Astrocyte (in vitro differentiated cells and primary cell): ENCODE data around the gene TBC1D14. TPM values are rescaled to one million over a fixed set of nuclear protein-coding genes. Genes with fewer than 3 reads are reported as not detected.

Experiments
- DNase-seq: peaks from one replicate; pipeline ENCODE4 v3.0.0-alpha.2; 2010; ENCODE audit warnings: low read depth
- FAIRE-seq: peaks from 2 replicates; lab custom pipeline; 2011; peaks lifted over from hg19 to GRCh38; lab: Jason Lieb, UNC
- H2AFZ ChIP-seq: 2 replicates; pipeline ENCODE4 v1.6.0; 2012; ENCODE audit warnings: low read depth, low read length, inconsistent platforms
- H3K27ac ChIP-seq: 2 replicates; pipeline ENCODE4 v1.5.1; 2011; ENCODE audit warnings: low read depth, low read length, inconsistent platforms
- H3K27me3 ChIP-seq: 2 replicates; pipeline ENCODE4 v1.6.0; 2011; ENCODE audit warnings: low read length, inconsistent platforms; ENCODE audit not compliant: insufficient read depth
- H3K36me3 ChIP-seq: 2 replicates; pipeline ENCODE4 v1.5.1; 2011; ENCODE audit warnings: low read length, inconsistent platforms; ENCODE audit not compliant: insufficient read depth
- H3K4me1 ChIP-seq: 2 replicates; pipeline ENCODE4 v1.5.1; 2011; ENCODE audit warnings: low read length, inconsistent platforms; ENCODE audit not compliant: insufficient read depth
- H3K4me2 ChIP-seq: 2 replicates; pipeline ENCODE4 v1.6.0; 2012; ENCODE audit warnings: low read length, inconsistent platforms
- H3K4me3 ChIP-seq: 2 replicates; pipeline ENCODE4 v1.5.1; 2011; ENCODE audit warnings: low read depth, mild to moderate bottlenecking, low read length, inconsistent platforms; ENCODE audit not compliant: insufficient read depth
- H3K79me2 ChIP-seq: 2 replicates; pipeline ENCODE4 v1.6.0; 2012; ENCODE audit warnings: mild to moderate bottlenecking, low read length, inconsistent platforms; ENCODE audit not compliant: insufficient read depth
- H3K9ac ChIP-seq: 2 replicates; pipeline ENCODE4 v1.6.0; 2012; ENCODE audit warnings: mild to moderate bottlenecking, low read length, inconsistent platforms
- H3K9me3 ChIP-seq: 2 replicates; pipeline ENCODE4 v1.5.1; 2012; ENCODE audit warnings: low read depth, mild to moderate bottlenecking, low read length, inconsistent platforms; ENCODE audit not compliant: insufficient read depth
- H4K20me1 ChIP-seq: 2 replicates; pipeline ENCODE4 v1.6.0; 2012; ENCODE audit warnings: low read length, inconsistent platforms; ENCODE audit not compliant: insufficient read depth
- H3K27ac Mint-ChIP-seq: one replicate; pipeline ENCODE4 v1.8.0; 2021; ENCODE audit warnings: mild to moderate bottlenecking, mixed read lengths; ENCODE audit not compliant: unreplicated experiment
- H3K27me3 Mint-ChIP-seq: one replicate; pipeline ENCODE4 v1.8.0; 2021; ENCODE audit warnings: low read depth, mixed read lengths; ENCODE audit not compliant: unreplicated experiment
- H3K36me3 Mint-ChIP-seq: one replicate; pipeline ENCODE4 v1.8.0; 2021; ENCODE audit warnings: low read depth, mixed read lengths; ENCODE audit not compliant: unreplicated experiment
- H3K4me1 Mint-ChIP-seq: one replicate; pipeline ENCODE4 v1.8.0; 2021; ENCODE audit warnings: low read depth, mixed read lengths; ENCODE audit not compliant: unreplicated experiment
- H3K4me3 Mint-ChIP-seq: one replicate; pipeline ENCODE4 v1.8.0; 2021; ENCODE audit warnings: mild to moderate bottlenecking, moderate library complexity, mixed read lengths; ENCODE audit not compliant: unreplicated experiment
- H3K9me3 Mint-ChIP-seq: one replicate; pipeline ENCODE4 v1.8.0; 2021; ENCODE audit warnings: mild to moderate bottlenecking, mixed read lengths; ENCODE audit not compliant: unreplicated experiment
- EZH2 ChIP-seq: IDR thresholded peaks from 2 replicates; pipeline ENCODE4 v1.6.1; 2012; ENCODE audit warnings: mild to moderate bottlenecking, low read length, inconsistent platforms; ENCODE audit not compliant: insufficient read depth
- total RNA-seq: library from RNA; stranded (reverse); gene quantifications from 2 replicates; pipeline ENCODE4 v1.2.1, GENCODE V29; 2021
- TF ChIP-seq, protein P1 (sequence below): IDR thresholded peaks from 2 replicates; pipeline ENCODE4 v1.5.1; 2011; ENCODE audit warnings: low read depth, mild to moderate bottlenecking, inconsistent platforms, low read length, moderate library complexity; ENCODE audit not compliant: insufficient read depth

TBC1D14 gene
- total RNA-seq, 1 donor from 2014 or later = 30.4 TPM

DNA sequence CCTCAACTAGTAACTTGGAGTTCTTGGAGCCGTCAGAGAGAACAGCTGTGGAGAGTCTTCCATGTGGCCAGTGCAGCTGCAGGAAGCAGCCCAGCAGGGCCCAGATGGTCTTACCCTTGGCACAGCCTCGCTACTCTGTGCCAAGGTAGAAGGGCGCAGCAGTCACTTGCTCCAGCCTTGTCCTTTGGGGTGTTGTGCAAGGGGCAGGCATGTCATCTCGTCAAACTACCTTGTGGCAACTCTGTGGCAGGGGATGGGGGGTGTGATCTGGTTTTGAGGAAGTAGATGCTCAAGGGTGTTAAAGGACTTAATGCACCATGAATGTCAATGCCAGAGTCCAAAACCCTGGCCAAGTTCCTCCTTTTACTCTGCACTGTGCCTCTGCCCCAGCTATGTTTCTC, 34.2 kb upstream of the TBC1D14 start:
- no peaks in the 10 kb centered on the region for H3K4me1 ChIP-seq
- no peaks in the 10 kb centered on the region for H3K27me3 Mint-ChIP-seq
- no peaks in the 10 kb centered on the region for H3K79me2 ChIP-seq
- no peak overlapping the region for H3K4me3 Mint-ChIP-seq
- peaks cover 25% of the 10 kb centered on the region for H4K20me1 ChIP-seq
- H3K27ac Mint-ChIP-seq = no peak overlapping the region
- peaks cover 38% of the 10 kb centered on the region for H3K36me3 ChIP-seq
- H2AFZ ChIP-seq = no peak overlapping the region
- peaks cover 23% of the 10 kb centered on the region for H3K4me1 Mint-ChIP-seq
- TF ChIP-seq, protein P1, sequence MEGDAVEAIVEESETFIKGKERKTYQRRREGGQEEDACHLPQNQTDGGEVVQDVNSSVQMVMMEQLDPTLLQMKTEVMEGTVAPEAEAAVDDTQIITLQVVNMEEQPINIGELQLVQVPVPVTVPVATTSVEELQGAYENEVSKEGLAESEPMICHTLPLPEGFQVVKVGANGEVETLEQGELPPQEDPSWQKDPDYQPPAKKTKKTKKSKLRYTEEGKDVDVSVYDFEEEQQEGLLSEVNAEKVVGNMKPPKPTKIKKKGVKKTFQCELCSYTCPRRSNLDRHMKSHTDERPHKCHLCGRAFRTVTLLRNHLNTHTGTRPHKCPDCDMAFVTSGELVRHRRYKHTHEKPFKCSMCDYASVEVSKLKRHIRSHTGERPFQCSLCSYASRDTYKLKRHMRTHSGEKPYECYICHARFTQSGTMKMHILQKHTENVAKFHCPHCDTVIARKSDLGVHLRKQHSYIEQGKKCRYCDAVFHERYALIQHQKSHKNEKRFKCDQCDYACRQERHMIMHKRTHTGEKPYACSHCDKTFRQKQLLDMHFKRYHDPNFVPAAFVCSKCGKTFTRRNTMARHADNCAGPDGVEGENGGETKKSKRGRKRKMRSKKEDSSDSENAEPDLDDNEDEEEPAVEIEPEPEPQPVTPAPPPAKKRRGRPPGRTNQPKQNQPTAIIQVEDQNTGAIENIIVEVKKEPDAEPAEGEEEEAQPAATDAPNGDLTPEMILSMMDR = no peak
- no peak for TF ChIP-seq EZH2
- H3K4me3 ChIP-seq = no peak overlapping the region
- no peaks in the 10 kb centered on the region for H3K9me3 ChIP-seq
- H3K27ac ChIP-seq = no peak overlapping the region
- H3K9ac ChIP-seq = no peak overlapping the region
- H3K9me3 Mint-ChIP-seq = peaks cover 1% of the 10 kb centered on the region
- DNase-seq (no peak), FAIRE-seq (no peak)
- H3K36me3 Mint-ChIP-seq = peaks cover 21% of the 10 kb centered on the region
- H3K27me3 ChIP-seq = no peaks in the 10 kb centered on the region
- no peak overlapping the region for H3K4me2 ChIP-seq

DNA sequence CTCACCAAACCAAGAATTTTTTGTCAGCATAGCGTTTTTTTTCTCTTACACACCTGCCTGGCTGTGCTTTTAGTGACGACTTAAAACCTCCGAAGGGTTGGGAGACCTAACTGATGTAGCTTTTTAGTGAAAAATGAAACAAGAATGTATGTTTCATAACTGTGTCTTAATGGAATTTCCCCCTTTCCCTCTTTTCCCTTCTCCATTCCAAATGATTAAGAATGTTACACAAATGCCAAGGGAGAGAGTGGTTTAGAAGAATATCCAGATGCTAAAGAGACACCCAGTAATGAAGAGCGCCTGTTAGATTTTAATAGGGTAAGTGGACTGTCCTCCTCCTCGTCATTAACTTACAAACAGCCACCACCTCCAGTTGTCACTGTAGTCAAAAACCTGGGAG, 33.2 kb upstream of the TBC1D14 start:
- Histone ChIP-seq H3K4me2 (no peak overlapping the region), H3K27ac (no peak overlapping the region), H3K36me3 (peaks cover 43% of the 10 kb centered on the region), H3K9me3 (no peaks in the 10 kb centered on the region), H3K79me2 (no peaks in the 10 kb centered on the region), H3K9ac (no peak overlapping the region), H3K4me3 (no peak overlapping the region), H4K20me1 (peaks cover 25% of the 10 kb centered on the region), H3K4me1 (no peaks in the 10 kb centered on the region), H3K27me3 (no peaks in the 10 kb centered on the region), H2AFZ (no peak overlapping the region)
- Mint-ChIP-seq H3K27me3 (no peaks in the 10 kb centered on the region), H3K9me3 (peaks cover 1% of the 10 kb centered on the region), H3K36me3 (peaks cover 24% of the 10 kb centered on the region), H3K4me1 (peaks cover 23% of the 10 kb centered on the region), H3K27ac (peak overlapping the region; percentile 66), H3K4me3 (no peak overlapping the region)
- TF ChIP-seq EZH2 = no peak
- TF ChIP-seq, protein P1 = no peak
- DNase-seq (peak; percentile 47), FAIRE-seq (no peak)

DNA sequence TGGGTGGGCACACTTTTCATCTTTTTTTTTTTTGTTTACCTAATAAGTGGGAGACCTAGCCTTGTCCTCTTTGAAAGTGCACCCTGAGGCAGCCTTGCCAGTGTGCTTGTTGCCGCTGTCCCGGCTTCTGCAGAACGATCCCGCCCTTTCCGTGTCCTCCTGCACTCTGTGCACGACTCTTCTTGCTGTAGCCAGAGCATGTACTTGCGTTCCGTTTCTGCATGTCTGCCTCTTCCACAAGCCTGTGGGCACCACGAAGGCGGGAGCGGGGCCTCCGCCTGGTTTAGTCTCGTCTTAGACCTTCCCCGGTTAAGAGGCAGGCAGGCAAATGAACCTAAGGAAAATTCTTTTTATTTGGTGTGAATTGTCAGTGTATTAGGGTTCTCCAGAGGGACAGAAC, 32.6 kb upstream of the TBC1D14 start:
- peak overlapping the region; percentile 66 for H3K27ac Mint-ChIP-seq
- H3K4me2 ChIP-seq = no peak overlapping the region
- H2AFZ ChIP-seq = no peak overlapping the region
- no peaks in the 10 kb centered on the region for H3K79me2 ChIP-seq
- H4K20me1 ChIP-seq = peaks cover 25% of the 10 kb centered on the region
- peaks cover 23% of the 10 kb centered on the region for H3K4me1 Mint-ChIP-seq
- H3K9me3 ChIP-seq = no peaks in the 10 kb centered on the region
- H3K36me3 Mint-ChIP-seq = peaks cover 28% of the 10 kb centered on the region
- DNase-seq (no peak), FAIRE-seq (no peak)
- no peak overlapping the region for H3K4me3 ChIP-seq
- TF ChIP-seq, protein P1 = no peak
- no peak for TF ChIP-seq EZH2
- H3K4me3 Mint-ChIP-seq = no peak overlapping the region
- H3K9ac ChIP-seq = no peak overlapping the region
- no peak overlapping the region for H3K27ac ChIP-seq
- peaks cover 1% of the 10 kb centered on the region for H3K9me3 Mint-ChIP-seq
- H3K27me3 ChIP-seq = no peaks in the 10 kb centered on the region
- peaks cover 47% of the 10 kb centered on the region for H3K36me3 ChIP-seq
- H3K27me3 Mint-ChIP-seq = no peaks in the 10 kb centered on the region
- no peaks in the 10 kb centered on the region for H3K4me1 ChIP-seq
